B cell (primary cell): ENCODE measurements around the gene TTPAL.

Experiments
- EZH2 ChIP-seq: IDR thresholded peaks from 2 replicates; pipeline ENCODE4 v1.6.1; 2012; ENCODE audit warnings: borderline replicate concordance, low read depth, mild to moderate bottlenecking, moderate library complexity, low read length; ENCODE audit not compliant: insufficient read depth, poor library complexity, severe bottlenecking
- TF ChIP-seq, protein P1 (sequence below): fragments of 200-600 bp; IDR thresholded peaks from one replicate; pipeline ENCODE4 v1.8.0; 2022; ENCODE audit warnings: antibody characterized with exemption, mild to moderate bottlenecking

GRCh38 chr20:44431502-44432234 is 44.0 kb upstream of the TTPAL start:
- TF ChIP-seq EZH2 = no peak
- TF ChIP-seq, protein P1, sequence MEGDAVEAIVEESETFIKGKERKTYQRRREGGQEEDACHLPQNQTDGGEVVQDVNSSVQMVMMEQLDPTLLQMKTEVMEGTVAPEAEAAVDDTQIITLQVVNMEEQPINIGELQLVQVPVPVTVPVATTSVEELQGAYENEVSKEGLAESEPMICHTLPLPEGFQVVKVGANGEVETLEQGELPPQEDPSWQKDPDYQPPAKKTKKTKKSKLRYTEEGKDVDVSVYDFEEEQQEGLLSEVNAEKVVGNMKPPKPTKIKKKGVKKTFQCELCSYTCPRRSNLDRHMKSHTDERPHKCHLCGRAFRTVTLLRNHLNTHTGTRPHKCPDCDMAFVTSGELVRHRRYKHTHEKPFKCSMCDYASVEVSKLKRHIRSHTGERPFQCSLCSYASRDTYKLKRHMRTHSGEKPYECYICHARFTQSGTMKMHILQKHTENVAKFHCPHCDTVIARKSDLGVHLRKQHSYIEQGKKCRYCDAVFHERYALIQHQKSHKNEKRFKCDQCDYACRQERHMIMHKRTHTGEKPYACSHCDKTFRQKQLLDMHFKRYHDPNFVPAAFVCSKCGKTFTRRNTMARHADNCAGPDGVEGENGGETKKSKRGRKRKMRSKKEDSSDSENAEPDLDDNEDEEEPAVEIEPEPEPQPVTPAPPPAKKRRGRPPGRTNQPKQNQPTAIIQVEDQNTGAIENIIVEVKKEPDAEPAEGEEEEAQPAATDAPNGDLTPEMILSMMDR = no peak
